HCT116 (cell line): ENCODE measurements around the gene BICD1. TPM values are rescaled to one million over a fixed set of nuclear protein-coding genes. Genes with fewer than 3 reads are reported as not detected.

Experiments used
- ATAC-seq: fragments of 200-7000 bp; cut with Tn5 transposase; 2 replicates; pipeline ENCODE4 v1.9.1; 2020; ENCODE audit warnings: mild to moderate bottlenecking, moderate library complexity
- BruUV-seq: library from RNA; stranded (reverse); fragments of 400-500 nt; replicated peaks from 2 replicates; lab custom pipeline; 2021; lab: Mats Ljungman, UMichigan
- CTCF ChIA-PET: fragments of 300-600 bp; sonication (Branson Sonifier 250); formaldehyde crosslinking; loops from one replicate; lab custom pipeline; 2021; ENCODE audit warnings: antibody characterized with exemption; lab: Charles Lee
- POLR2A ChIA-PET: fragments of 300-600, 350-600 bp; sonication (Branson Sonifier 250); formaldehyde crosslinking; loops from one replicate; lab custom pipeline; 2021; ENCODE audit warnings: antibody characterized with exemption; lab: Charles Lee
- RAD21 ChIA-PET, 2 experiments: fragments of 300-600 bp; sonication (Branson Sonifier 250); formaldehyde crosslinking; loops; one replicate each; lab custom pipeline; 2023; ENCODE audit warnings: low total read pairs in 2 of 2; ENCODE audit not compliant: uncharacterized antibody in 2 of 2, unreplicated experiment in 2 of 2, low non-redundant PET in 1 of 2; lab: Charles Lee
- DNase-seq: peaks from one replicate; pipeline ENCODE4 v3.0.0-alpha.2; 2010; ENCODE audit warnings: low read depth, low spot score
- H2AFZ ChIP-seq: fragments of 200-600 bp; shearing (Covaris generic), sonication (generic); 2 replicates; pipeline ENCODE4 v1.6.1; 2017; ENCODE audit warnings: low read depth, mixed run types, mixed read lengths, antibody characterized with exemption, low read length; ENCODE audit not compliant: poor library complexity, severe bottlenecking
- H3K27ac ChIP-seq: 2 replicates; pipeline ENCODE4 v1.5.1; 2012; ENCODE audit warnings: low read depth, low read length
- H3K27me3 ChIP-seq: fragments of 200-600 bp; sonication (generic); 2 replicates; pipeline ENCODE4 v1.6.1; 2016; ENCODE audit warnings: mixed run types, low read length, mixed read lengths; ENCODE audit not compliant: insufficient read depth
- H3K36me3 ChIP-seq, 2 experiments: fragments of 200-500 bp in 1 of 2; fragments of 200-600 bp in 1 of 2; sonication (Bioruptor generic) in 1 of 2; sonication (generic) in 1 of 2; 2 replicates each; pipeline versions ENCODE4 v1.5.1 to v1.6.1; 2014 to 2016; ENCODE audit warnings: low read length in 2 of 2, inconsistent platforms in 1 of 2, mixed read lengths in 1 of 2, mixed run types in 1 of 2; ENCODE audit not compliant: insufficient read depth in 2 of 2, control insufficient read depth in 1 of 2
- H3K4me1 ChIP-seq, 2 experiments: fragments of 200-600 bp in 1 of 2; sonication (generic) in 1 of 2; 2 replicates each; pipeline versions ENCODE4 v1.5.1 to v1.6.1; 2012 to 2017; ENCODE audit warnings: low read length in 2 of 2, inconsistent platforms in 1 of 2, mild to moderate bottlenecking in 1 of 2, mixed read lengths in 1 of 2, mixed run types in 1 of 2, moderate library complexity in 1 of 2; ENCODE audit not compliant: insufficient read depth in 2 of 2, control insufficient read depth in 1 of 2
- H3K4me2 ChIP-seq: fragments of 200-600 bp; sonication (generic); 2 replicates; pipeline ENCODE4 v1.6.1; 2017; ENCODE audit warnings: mixed run types, low read length, mixed read lengths
- H3K4me3 ChIP-seq, 2 experiments: fragments of 200-600 bp in 1 of 2; sonication (generic) in 1 of 2; replicated peaks in 1 of 2; 2 replicates each; pipeline ENCODE4 v1.5.1; 2011 to 2016; ENCODE audit warnings: low read length in 2 of 2, control low read depth in 1 of 2, low read depth in 1 of 2, mild to moderate bottlenecking in 1 of 2, mixed read lengths in 1 of 2, mixed run types in 1 of 2
- H3K79me2 ChIP-seq: fragments of 200-600 bp; sonication (generic); 2 replicates; pipeline ENCODE4 v1.6.1; 2017; ENCODE audit warnings: mild to moderate bottlenecking, mixed run types, low read length, moderate library complexity, mixed read lengths; ENCODE audit not compliant: insufficient read depth
- H3K9ac ChIP-seq: fragments of 200-600 bp; sonication (generic); 2 replicates; pipeline ENCODE4 v1.6.1; 2016; ENCODE audit warnings: low read length, mixed read lengths
- H3K9me2 ChIP-seq: fragments of 200-600 bp; sonication (generic), shearing (Covaris generic); 2 replicates; pipeline ENCODE4 v1.6.1; 2017; ENCODE audit warnings: mixed run types, mild to moderate bottlenecking, moderate library complexity; ENCODE audit not compliant: insufficient read depth
- H3K9me3 ChIP-seq, 2 experiments: fragments of 200-500 bp in 1 of 2; fragments of 200-600 bp in 1 of 2; sonication (Bioruptor generic) in 1 of 2; sonication (generic) in 1 of 2; 2 replicates each; pipeline ENCODE4 v1.6.1; 2014 to 2017; ENCODE audit warnings: low read length in 2 of 2, mixed read lengths in 2 of 2, inconsistent platforms in 1 of 2, low read depth in 1 of 2, mild to moderate bottlenecking in 1 of 2, mixed run types in 1 of 2, moderate library complexity in 1 of 2; ENCODE audit not compliant: control insufficient read depth in 1 of 2, insufficient read depth in 1 of 2
- H4K20me1 ChIP-seq: fragments of 200-600 bp; sonication (generic), shearing (Covaris generic); 2 replicates; pipeline ENCODE4 v1.6.1; 2017; ENCODE audit warnings: mixed run types, mild to moderate bottlenecking, moderate library complexity; ENCODE audit not compliant: insufficient read depth
- CEBPB ChIP-seq: IDR thresholded peaks from 2 replicates; pipeline ENCODE4 v1.6.1; 2012; ENCODE audit warnings: low read depth
- CTCF ChIP-seq, 3 experiments: fragments of 200-600 bp in 1 of 3; sonication (generic) in 1 of 3; IDR thresholded peaks in 2 of 3; conservative IDR thresholded peaks in 1 of 3; 2 replicates each; pipeline ENCODE4 v1.5.1; 2012 to 2017; ENCODE audit warnings: low read depth in 2 of 3, low read length in 2 of 3, antibody characterized with exemption in 1 of 3, borderline replicate concordance in 1 of 3, control low read depth in 1 of 3, mild to moderate bottlenecking in 1 of 3, mixed read lengths in 1 of 3, mixed run types in 1 of 3, moderate library complexity in 1 of 3; ENCODE audit not compliant: insufficient read depth in 1 of 3
- EZH2phosphoT487 ChIP-seq: fragments of 200-600 bp; IDR thresholded peaks from 2 replicates; pipeline ENCODE4 v1.6.1; 2018; ENCODE audit warnings: antibody characterized with exemption, borderline replicate concordance
- FOSL1 ChIP-seq: IDR thresholded peaks from 2 replicates; pipeline ENCODE4 v1.6.1; 2012; ENCODE audit warnings: low read depth
- RAD21 ChIP-seq: IDR thresholded peaks from 2 replicates; pipeline ENCODE4 v1.6.1; 2012; ENCODE audit warnings: low read depth, mild to moderate bottlenecking
- intact Hi-C: fragments of 100-400 bp; cut with micrococcal nuclease; formaldehyde crosslinking; loops from 2 replicates; pipeline ENCODE4 v1.10.0; 2022
- total RNA-seq: library from RNA; stranded (reverse); gene quantifications from one replicate; pipeline ENCODE4 v1.2.1, GENCODE V29; 2021; ENCODE audit not compliant: unreplicated experiment

BICD1 gene
- total RNA-seq, 1 experiment from 2014 or later: 32.5 TPM

GRCh38 chr12:32302218-32303173 lies 195.8 kb downstream of the BICD1 start:
- intact Hi-C loops: loop anchor here (1.0 to 2.0 kb wide), 2 partner anchors 242 to 620 kb away; no protein-coding TSS in a partner anchor
- H3K27me3 ChIP-seq: no peaks in the 10 kb centered on the region
- BruUV-seq: no TSS peak
- ChIA-PET CTCF (no interaction called here), RAD21 (no interaction called here), POLR2A (no interaction called here)
- no peaks in the 10 kb centered on the region for H3K9me3 ChIP-seq
- no peak overlapping the region for H3K27ac ChIP-seq
- no peak overlapping the region for H3K4me3 ChIP-seq
- no peak overlapping the region for H2AFZ ChIP-seq
- no peaks in the 10 kb centered on the region for H4K20me1 ChIP-seq
- H3K4me2 ChIP-seq: no peak overlapping the region
- H3K79me2 ChIP-seq: no peaks in the 10 kb centered on the region
- H3K36me3 ChIP-seq: peaks cover 0 to 2% of the 10 kb centered on the region in 2 experiments; a peak in 1 of 4 replicates
- H3K9ac ChIP-seq: no peak overlapping the region
- ATAC-seq (peak; percentile 98), DNase-seq (peak; percentile 45)
- TF ChIP-seq EZH2phosphoT487 (no peak), CTCF (IDR thresholded peaks at IDR 0.05 in 2 of 3, conservative IDR thresholded peaks at IDR 0.05 in 1 of 3; ENCODE audit: borderline replicate concordance in 1 of 3, insufficient read depth in 1 of 3, low read depth in 2 of 3, low read length in 2 of 3) (peak; percentile 76 to 85 (median 77); a peak in 5 of 6 replicates), RAD21 (peak; percentile 90)
- no peaks in the 10 kb centered on the region for H3K9me2 ChIP-seq
- no peaks in the 10 kb centered on the region for H3K4me1 ChIP-seq

GRCh38 chr12:32303174-32303549 lies 196.5 kb downstream of the BICD1 start:
- ATAC-seq (no peak), DNase-seq (no peak)
- H3K27me3 ChIP-seq: no peaks in the 10 kb centered on the region
- no peaks in the 10 kb centered on the region for H3K9me3 ChIP-seq
- H3K9me2 ChIP-seq: no peaks in the 10 kb centered on the region
- BruUV-seq: no TSS peak
- intact Hi-C loops: loop anchor here (2.0 kb wide), 1 partner anchor 620 kb away; no protein-coding TSS in a partner anchor
- no peaks in the 10 kb centered on the region for H4K20me1 ChIP-seq
- H3K4me2 ChIP-seq: no peak overlapping the region
- H3K79me2 ChIP-seq: no peaks in the 10 kb centered on the region
- POLR2A ChIA-PET: no interaction called here
- H3K4me3 ChIP-seq: no peak overlapping the region
- CTCF ChIA-PET: no interaction called here
- TF ChIP-seq FOSL1 (no peak), CEBPB (no peak)
- no peaks in the 10 kb centered on the region for H3K4me1 ChIP-seq
- H3K9ac ChIP-seq: no peak overlapping the region
- RAD21 ChIA-PET: no interaction called here
- no peak overlapping the region for H2AFZ ChIP-seq
- H3K36me3 ChIP-seq: peaks cover 0 to 2% of the 10 kb centered on the region in 2 experiments; a peak in 1 of 4 replicates
- H3K27ac ChIP-seq: no peak overlapping the region
